ENCODE measurements around the gene BCL2L11.

Gene BCL2L11

DNA sequence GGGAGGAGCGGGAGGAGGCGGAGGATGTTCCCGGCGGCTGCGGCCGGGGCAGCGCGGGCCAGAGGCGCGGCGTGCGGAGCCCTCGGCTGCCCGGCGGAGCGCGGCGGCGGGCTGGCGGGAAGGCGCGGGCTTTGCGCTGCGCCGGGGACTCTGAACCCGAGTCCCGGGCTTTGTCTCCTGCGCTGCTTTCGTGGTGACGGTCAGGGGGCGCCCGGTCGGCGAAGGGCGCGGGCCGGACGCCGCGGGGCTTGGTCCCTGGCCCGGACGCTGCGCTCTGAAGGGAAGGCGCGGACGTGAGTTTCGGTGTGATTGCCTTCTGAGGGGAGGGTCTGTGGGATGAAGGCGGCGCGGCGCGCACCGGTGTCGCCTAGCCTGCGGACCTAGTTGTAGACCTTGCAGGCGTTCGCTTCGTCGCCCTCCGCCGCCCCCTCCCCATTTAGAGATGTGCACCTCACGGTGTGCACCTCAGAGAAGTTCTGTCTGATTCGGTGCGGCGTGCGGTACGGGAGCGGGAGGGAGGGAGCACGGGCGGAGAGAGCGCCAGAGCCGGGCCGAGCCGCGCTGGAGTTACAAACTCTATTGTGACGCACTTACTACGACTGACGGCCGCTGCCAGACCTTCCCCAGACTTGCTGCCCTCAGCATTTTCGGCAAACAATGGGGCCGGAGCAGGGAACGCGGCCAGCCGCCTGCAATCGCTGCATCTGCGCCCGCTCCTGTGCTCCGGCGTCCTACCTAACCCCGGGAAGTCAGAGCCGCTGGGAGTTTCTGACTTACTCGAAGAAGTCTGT is 2.1 kb downstream of the BCL2L11 start:
- TF ChIP-seq, protein P1, sequence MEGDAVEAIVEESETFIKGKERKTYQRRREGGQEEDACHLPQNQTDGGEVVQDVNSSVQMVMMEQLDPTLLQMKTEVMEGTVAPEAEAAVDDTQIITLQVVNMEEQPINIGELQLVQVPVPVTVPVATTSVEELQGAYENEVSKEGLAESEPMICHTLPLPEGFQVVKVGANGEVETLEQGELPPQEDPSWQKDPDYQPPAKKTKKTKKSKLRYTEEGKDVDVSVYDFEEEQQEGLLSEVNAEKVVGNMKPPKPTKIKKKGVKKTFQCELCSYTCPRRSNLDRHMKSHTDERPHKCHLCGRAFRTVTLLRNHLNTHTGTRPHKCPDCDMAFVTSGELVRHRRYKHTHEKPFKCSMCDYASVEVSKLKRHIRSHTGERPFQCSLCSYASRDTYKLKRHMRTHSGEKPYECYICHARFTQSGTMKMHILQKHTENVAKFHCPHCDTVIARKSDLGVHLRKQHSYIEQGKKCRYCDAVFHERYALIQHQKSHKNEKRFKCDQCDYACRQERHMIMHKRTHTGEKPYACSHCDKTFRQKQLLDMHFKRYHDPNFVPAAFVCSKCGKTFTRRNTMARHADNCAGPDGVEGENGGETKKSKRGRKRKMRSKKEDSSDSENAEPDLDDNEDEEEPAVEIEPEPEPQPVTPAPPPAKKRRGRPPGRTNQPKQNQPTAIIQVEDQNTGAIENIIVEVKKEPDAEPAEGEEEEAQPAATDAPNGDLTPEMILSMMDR (IDR thresholded peaks at IDR 0.05; ENCODE audit: low read depth, low read length, missing control alignments): no peak
- Histone ChIP-seq H3K4me3 (ENCODE audit: low read depth, low read length) (peak overlapping the region; percentile 85), H3K27ac (peak overlapping the region; percentile 54), H3K36me3 (replicated peaks) (no peaks in the 10 kb centered on the region), H3K27me3 (replicated peaks) (no peaks in the 10 kb centered on the region)
- peak; percentile 79 for DNase-seq
- in situ Hi-C loops (cut with HindIII; ENCODE audit: low pct_ligation_motif_present, low sequenced_read_pairs): no loop called here

DNA sequence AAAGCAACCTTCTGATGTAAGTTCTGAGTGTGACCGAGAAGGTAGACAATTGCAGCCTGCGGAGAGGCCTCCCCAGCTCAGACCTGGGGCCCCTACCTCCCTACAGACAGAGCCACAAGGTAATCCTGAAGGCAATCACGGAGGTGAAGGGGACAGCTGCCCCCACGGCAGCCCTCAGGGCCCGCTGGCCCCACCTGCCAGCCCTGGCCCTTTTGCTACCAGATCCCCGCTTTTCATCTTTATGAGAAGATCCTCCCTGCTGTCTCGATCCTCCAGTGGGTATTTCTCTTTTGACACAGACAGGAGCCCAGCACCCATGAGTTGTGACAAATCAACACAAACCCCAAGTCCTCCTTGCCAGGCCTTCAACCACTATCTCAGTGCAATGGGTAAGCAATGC is 3.0 kb downstream of the BCL2L11 start:
- in situ Hi-C loops (cut with HindIII; ENCODE audit: low pct_ligation_motif_present, low sequenced_read_pairs): no loop called here
- Histone ChIP-seq H3K4me3 (ENCODE audit: low read depth, low read length) (no peak overlapping the region), H3K36me3 (replicated peaks) (no peaks in the 10 kb centered on the region), H3K27me3 (replicated peaks) (no peaks in the 10 kb centered on the region), H3K27ac (no peak overlapping the region)
- no peak for DNase-seq
- TF ChIP-seq, protein P1 (IDR thresholded peaks at IDR 0.05; ENCODE audit: low read depth, low read length, missing control alignments): no peak

DNA sequence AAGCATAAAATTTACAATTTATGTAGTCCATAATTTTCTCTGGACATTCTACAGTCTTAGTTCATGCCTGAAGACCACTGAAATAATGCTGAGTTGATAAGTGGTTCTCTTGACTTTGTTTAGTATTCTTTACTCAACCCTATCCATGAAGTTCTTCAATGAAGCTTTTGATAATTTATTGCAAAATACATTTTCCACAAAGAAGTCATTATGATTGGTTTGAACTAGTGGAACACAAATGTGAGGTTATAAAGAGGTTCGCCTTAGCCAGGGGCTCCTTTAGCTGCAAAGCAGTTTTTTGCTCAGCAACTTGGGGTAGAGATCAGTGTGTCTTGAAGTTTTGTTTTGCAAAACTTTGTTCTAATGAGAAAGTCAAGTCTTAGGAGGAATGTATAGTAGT is 5.9 kb downstream of the BCL2L11 start:
- H3K27ac ChIP-seq: no peak overlapping the region
- TF ChIP-seq, protein P1 (IDR thresholded peaks at IDR 0.05; ENCODE audit: low read depth, low read length, missing control alignments): no peak
- H3K4me3 ChIP-seq (ENCODE audit: low read depth, low read length): no peak overlapping the region
- H3K36me3 ChIP-seq (replicated peaks): no peaks in the 10 kb centered on the region
- no peaks in the 10 kb centered on the region for H3K27me3 ChIP-seq (replicated peaks)
- in situ Hi-C loops (cut with HindIII; ENCODE audit: low pct_ligation_motif_present, low sequenced_read_pairs): no loop called here
- DNase-seq: no peak

DNA sequence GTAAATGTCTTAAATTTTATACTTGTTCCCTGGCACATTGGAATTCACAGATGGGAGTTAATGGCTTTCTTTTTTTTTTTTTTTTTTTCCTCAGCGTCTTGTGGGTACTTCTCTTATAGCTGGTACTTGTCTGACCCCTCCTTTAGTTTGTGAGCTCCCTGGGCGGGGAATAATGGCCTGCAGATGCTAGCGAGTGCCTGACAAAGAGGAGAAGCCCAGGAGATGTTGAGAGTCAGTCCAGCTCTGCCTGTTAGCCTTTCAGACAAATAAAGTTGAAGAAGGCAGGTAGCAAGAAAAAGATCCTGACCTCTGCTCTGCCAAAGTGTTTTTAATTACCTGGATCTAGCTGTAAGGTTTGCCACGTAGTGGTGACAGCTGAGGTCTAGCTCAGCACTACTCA is 6.6 kb downstream of the BCL2L11 start:
- Histone ChIP-seq H3K27me3 (replicated peaks) (no peaks in the 10 kb centered on the region), H3K27ac (no peak overlapping the region), H3K36me3 (replicated peaks) (no peaks in the 10 kb centered on the region), H3K4me3 (ENCODE audit: low read depth, low read length) (no peak overlapping the region)
- in situ Hi-C loops (cut with HindIII; ENCODE audit: low pct_ligation_motif_present, low sequenced_read_pairs): no loop called here
- TF ChIP-seq, protein P1 (IDR thresholded peaks at IDR 0.05; ENCODE audit: low read depth, low read length, missing control alignments): no peak
- no peak for DNase-seq

DNA sequence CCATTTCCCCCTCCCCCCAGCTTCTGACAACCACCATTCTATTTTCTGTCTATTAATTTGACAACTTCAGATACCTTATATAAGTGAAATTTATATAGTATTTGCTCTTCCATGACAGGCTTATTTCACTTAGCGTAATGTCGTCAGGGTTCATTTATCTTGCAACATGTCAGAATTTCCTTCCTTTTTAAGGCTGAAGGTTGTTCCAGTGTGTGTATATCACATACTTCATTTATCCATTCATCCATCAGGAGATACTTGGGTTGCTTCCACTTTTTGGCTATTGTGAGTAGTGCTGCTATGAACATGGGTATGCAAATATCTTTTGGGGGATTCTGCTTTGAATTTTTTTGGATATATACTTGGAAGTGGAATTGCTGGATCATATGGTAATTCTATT is 7.4 kb downstream of the BCL2L11 start:
- Histone ChIP-seq H3K4me3 (ENCODE audit: low read depth, low read length) (no peak overlapping the region), H3K36me3 (replicated peaks) (no peaks in the 10 kb centered on the region), H3K27ac (no peak overlapping the region), H3K27me3 (replicated peaks) (no peaks in the 10 kb centered on the region)
- no peak for DNase-seq
- TF ChIP-seq, protein P1 (IDR thresholded peaks at IDR 0.05; ENCODE audit: low read depth, low read length, missing control alignments): no peak
- in situ Hi-C loops (cut with HindIII; ENCODE audit: low pct_ligation_motif_present, low sequenced_read_pairs): no loop called here

DNA sequence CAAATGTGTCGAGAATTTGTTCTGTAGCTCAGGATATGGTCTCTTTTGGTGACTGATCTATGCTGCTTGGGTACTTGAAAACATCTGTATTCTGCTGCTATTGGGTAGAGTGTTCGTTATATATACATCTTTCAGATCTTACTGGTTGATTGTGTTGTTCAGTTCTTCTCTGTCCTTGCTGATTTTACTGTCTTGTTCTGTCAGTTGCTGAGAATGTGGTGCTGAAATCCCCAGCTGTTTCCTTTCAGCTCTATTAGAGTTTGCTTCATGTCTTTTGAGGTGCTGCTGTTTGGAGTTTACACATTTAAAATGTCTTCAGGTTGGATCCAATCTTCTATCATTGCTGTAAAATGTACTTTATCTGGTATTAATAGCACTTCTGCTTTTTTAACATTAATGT is 12.9 kb downstream of the BCL2L11 start:
- H3K36me3 ChIP-seq (replicated peaks): no peaks in the 10 kb centered on the region
- no peak overlapping the region for H3K4me3 ChIP-seq (ENCODE audit: low read depth, low read length)
- H3K27ac ChIP-seq: no peak overlapping the region
- H3K27me3 ChIP-seq (replicated peaks): no peaks in the 10 kb centered on the region
- in situ Hi-C loops (cut with HindIII; ENCODE audit: low pct_ligation_motif_present, low sequenced_read_pairs): no loop called here
- TF ChIP-seq, protein P1 (IDR thresholded peaks at IDR 0.05; ENCODE audit: low read depth, low read length, missing control alignments): no peak
- no peak for DNase-seq

Data from brain microvascular endothelial cell (primary cell).